GM18498 (cell line): ENCODE results near the gene PRDX5.
"Not testable (repeated sequence)": the region's sequence is repeated elsewhere in the genome, so short reads cannot be mapped to it uniquely, and the experiment has no call there.

Experiments used
- ATAC-seq: cut with Tn5 transposase; IDR thresholded peaks from one replicate; pipeline ENCODE4 v1.9.1; 2021; ENCODE audit warnings: mild to moderate bottlenecking, moderate library complexity; ENCODE audit not compliant: unreplicated experiment

PRDX5 gene

GRCh38 chr11:64323373-64323772 lies 5.5 kb downstream of the PRDX5 start:
- ATAC-seq = no peak

- not testable (repeated sequence) for ATAC-seq
These were observed 6.1 kb downstream of the PRDX5 start for GRCh38 chr11:64323984-64324383.

- ATAC-seq = no peak
These were observed 7.0 kb downstream of the PRDX5 start for GRCh38 chr11:64324692-64325469.

GRCh38 chr11:64327375-64327774 lies 9.5 kb downstream of the PRDX5 start:
- ATAC-seq = no peak

- no peak for ATAC-seq
These were observed 10.1 kb downstream of the PRDX5 start for GRCh38 chr11:64327993-64328392.

GRCh38 chr11:64330888-64331287 lies 13.0 kb downstream of the PRDX5 start:
- no peak for ATAC-seq

GRCh38 chr11:64331569-64332371 lies 13.8 kb downstream of the PRDX5 start:
- ATAC-seq = no peak

- ATAC-seq = no peak
These were observed 15.6 kb downstream of the PRDX5 start for GRCh38 chr11:64333556-64333955.

- ATAC-seq = peak; percentile 75
These were observed 17.1 kb downstream of the PRDX5 start for GRCh38 chr11:64334764-64335735.

- no peak for ATAC-seq
These were observed 19.8 kb downstream of the PRDX5 start for GRCh38 chr11:64337538-64338249.

- no peak for ATAC-seq
These were observed 20.8 kb downstream of the PRDX5 start for GRCh38 chr11:64338716-64339115.

GRCh38 chr11:64339286-64339685 lies 21.4 kb downstream of the PRDX5 start:
- ATAC-seq = no peak

GRCh38 chr11:64339754-64340408 lies 22.0 kb downstream of the PRDX5 start, which contains the start of gene CCDC88B:
CCDC88B (plus strand) TSS chr11:64340204; CDS start chr11:64340267, 63 bp downstream.
- peak; percentile 58 for ATAC-seq

GRCh38 chr11:64340671-64341335 lies 22.9 kb downstream of the PRDX5 start:
- ATAC-seq = no peak

GRCh38 chr11:64341429-64341828 lies 23.5 kb downstream of the PRDX5 start:
- ATAC-seq = no peak

- ATAC-seq = no peak
These were observed 24.2 kb downstream of the PRDX5 start for GRCh38 chr11:64341851-64342791.

- ATAC-seq = no peak
These were observed 25.2 kb downstream of the PRDX5 start for GRCh38 chr11:64342869-64343745.
